Lower leg skin (tissue), 3 donors: ENCODE results near the gene TYW1.
"Not testable (repeated sequence)": the region's sequence is repeated elsewhere in the genome, so short reads cannot be mapped to it uniquely, and the experiment has no call there.

Experiments
- CTCF ChIP-seq, 3 donors: fragments of 450-650 bp; IDR thresholded peaks; one replicate each; pipeline ENCODE4 v1.5.1; 2016; ENCODE audit warnings: antibody characterized with exemption in 3 of 3, mild to moderate bottlenecking in 3 of 3, moderate library complexity in 2 of 3
- POLR2A ChIP-seq, 2 donors: fragments of 450-650 bp; IDR thresholded peaks; one replicate each; pipeline ENCODE4 v1.6.1; 2016 to 2017; ENCODE audit warnings: antibody characterized with exemption in 2 of 2, mild to moderate bottlenecking in 1 of 2, moderate library complexity in 1 of 2

- not testable (repeated sequence) for TF ChIP-seq CTCF, POLR2A (IDR thresholded peaks at IDR 0.05)
Observed at GRCh38 chr7:67128257-67128656, 131.6 kb downstream of the TYW1 start.
